Fibroblast of villous mesenchyme (primary cell): Measurements from ENCODE around the gene TMA7. TPM values are rescaled to one million over a fixed set of nuclear protein-coding genes. Genes with fewer than 3 reads are reported as not detected.

ENCODE experiments used
- DNase-seq: peaks from one replicate; pipeline ENCODE4 v3.0.0-alpha.2; 2010; ENCODE audit warnings: low read depth
- H3K4me3 ChIP-seq: 2 replicates; pipeline ENCODE4 v1.5.1; 2011; ENCODE audit warnings: low read depth, mild to moderate bottlenecking, low read length
- CTCF ChIP-seq: IDR thresholded peaks from 2 replicates; pipeline ENCODE4 v1.5.1; 2012; ENCODE audit warnings: low read depth, mild to moderate bottlenecking, low read length; ENCODE audit not compliant: insufficient read depth
- total RNA-seq: library from RNA; depleted of rRNA; stranded (reverse); fragments of >200 nt; gene quantifications from 2 replicates; pipeline ENCODE4 v1.2.3, GENCODE V29; 2012

TMA7 gene
- total RNA-seq, 1 donor = 216 TPM

GRCh38 chr3:48428572-48429316 lies 11.3 kb upstream of the TMA7 start:
- no peak for TF ChIP-seq CTCF
- DNase-seq = peak; percentile 33
- H3K4me3 ChIP-seq = peak overlapping the region; percentile 70

- peak overlapping the region; percentile 70 for H3K4me3 ChIP-seq
- TF ChIP-seq CTCF = no peak
- peak; percentile 19 for DNase-seq
Observed at GRCh38 chr3:48429317-48429959, 10.6 kb upstream of the TMA7 start.

GRCh38 chr3:48429960-48430707 lies 9.9 kb upstream of the TMA7 start, which contains the start of gene PLXNB1:
Gene PLXNB1 (minus strand): TSS chr3:48430086. CDS start chr3:48424611, 5,475 bp downstream.
- H3K4me3 ChIP-seq = peak within 1 kb of the TSS; percentile 70
- peak; percentile 77 for DNase-seq
- no peak for TF ChIP-seq CTCF

- DNase-seq = no peak
- no peak overlapping the region for H3K4me3 ChIP-seq
- TF ChIP-seq CTCF = no peak
Observed at GRCh38 chr3:48430708-48431101, 9.4 kb upstream of the TMA7 start.

GRCh38 chr3:48431224-48432029 lies 8.6 kb upstream of the TMA7 start:
- no peak overlapping the region for H3K4me3 ChIP-seq
- DNase-seq = no peak
- no peak for TF ChIP-seq CTCF
